Thoracic aorta (tissue), 2 donors: ENCODE results near the gene DYRK3. TPM values are rescaled to one million over a fixed set of nuclear protein-coding genes. Genes with fewer than 3 reads are reported as not detected.

Experiments used
- ATAC-seq: fragments of 150-250 bp; one replicate; pipeline ENCODE4 v1.8.0; 2017; ENCODE audit warnings: low read depth; ENCODE audit not compliant: insufficient number of reproducible peaks, low FRiP score
- DNase-seq: peaks from one replicate; pipeline ENCODE4 v3.0.0-alpha.2; 2020; ENCODE audit warnings: low spot score
- H3K27ac ChIP-seq, 2 donors: fragments of 200-600 bp; sonication (generic); 1 replicate in 1 of 2; 2 replicates in 1 of 2; pipeline ENCODE4 v1.5.1; 2016; ENCODE audit warnings: mild to moderate bottlenecking in 2 of 2, moderate library complexity in 2 of 2
- H3K27me3 ChIP-seq: fragments of 200-600 bp; sonication (generic); replicated peaks from 2 replicates; pipeline ENCODE4 v1.6.0; 2016; ENCODE audit warnings: mild to moderate bottlenecking; ENCODE audit not compliant: insufficient read depth
- H3K36me3 ChIP-seq: fragments of 200-600 bp; sonication (generic); one replicate; pipeline ENCODE4 v1.5.1; 2016
- H3K4me1 ChIP-seq, 2 donors: fragments of 200-600 bp; sonication (generic); 1 replicate in 1 of 2; 2 replicates in 1 of 2; pipeline versions ENCODE4 v1.5.1 to v1.6.0; 2016; ENCODE audit warnings: low read depth in 2 of 2, mild to moderate bottlenecking in 1 of 2; ENCODE audit not compliant: control insufficient read depth in 1 of 2
- H3K4me3 ChIP-seq: fragments of 200-600 bp; sonication (generic); 2 replicates; pipeline ENCODE4 v1.5.1; 2016; ENCODE audit warnings: mild to moderate bottlenecking
- H3K9me3 ChIP-seq: fragments of 200-600 bp; sonication (generic); 2 replicates; pipeline ENCODE4 v1.5.1; 2016
- CTCF ChIP-seq: fragments of 200-600 bp; sonication (generic); IDR thresholded peaks from one replicate; pipeline ENCODE4 v1.5.1; 2019; ENCODE audit warnings: antibody characterized with exemption
- total RNA-seq, 2 donors: library from RNA; depleted of rRNA; stranded (reverse); fragments of >200 nt; gene quantifications; one replicate each; pipeline versions ENCODE4 v1.1.0 to v1.2.3, GENCODE V29; 2016

DYRK3 gene
- total RNA-seq, 2 donors from 2014 or later, result 6.8 to 11.9 TPM

GRCh38 chr1:206596319-206596666 is 39.0 kb upstream of the DYRK3 start:
- Histone ChIP-seq H3K9me3 (no peaks in the 10 kb centered on the region), H3K4me1 (no peaks in the 10 kb centered on the region), H3K4me3 (no peak overlapping the region), H3K36me3 (peaks cover 57% of the 10 kb centered on the region), H3K27me3 (no peaks in the 10 kb centered on the region), H3K27ac (no peak overlapping the region)
- DNase-seq (no peak), ATAC-seq (no peak)
- TF ChIP-seq CTCF, result no peak

GRCh38 chr1:206600527-206600926 is 34.8 kb upstream of the DYRK3 start:
- Histone ChIP-seq H3K4me3 (no peak overlapping the region), H3K27ac (no peak overlapping the region), H3K27me3 (no peaks in the 10 kb centered on the region), H3K36me3 (peaks cover 70% of the 10 kb centered on the region), H3K4me1 (no peaks in the 10 kb centered on the region), H3K9me3 (no peaks in the 10 kb centered on the region)
- ATAC-seq (no peak), DNase-seq (no peak)
- TF ChIP-seq CTCF, result no peak

DNA sequence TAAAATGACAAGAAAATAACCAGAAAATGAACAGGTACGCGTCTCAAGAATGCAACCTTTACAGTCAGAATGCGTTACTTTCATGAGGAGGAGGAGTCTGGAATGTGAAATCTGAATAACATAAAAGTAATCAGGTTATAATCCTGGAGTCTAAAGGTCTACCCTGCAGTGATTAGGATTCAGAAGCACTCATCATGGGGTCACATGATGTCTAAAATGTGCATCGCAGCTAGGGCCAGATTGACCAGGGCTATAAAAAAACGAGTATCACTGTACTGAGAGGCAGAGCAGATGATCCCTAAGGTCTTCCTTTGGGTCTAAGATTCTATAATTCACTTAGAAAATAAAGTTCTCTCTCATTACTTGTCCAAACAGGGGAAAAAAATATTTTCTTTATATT is 30.5 kb upstream of the DYRK3 start:
- ATAC-seq (no peak), DNase-seq (no peak)
- no peaks in the 10 kb centered on the region for H3K4me1 ChIP-seq
- TF ChIP-seq CTCF, result no peak
- no peak overlapping the region for H3K4me3 ChIP-seq
- H3K27ac ChIP-seq, result no peak overlapping the region
- no peaks in the 10 kb centered on the region for H3K27me3 ChIP-seq
- peaks cover 50% of the 10 kb centered on the region for H3K36me3 ChIP-seq
- no peaks in the 10 kb centered on the region for H3K9me3 ChIP-seq

DNA sequence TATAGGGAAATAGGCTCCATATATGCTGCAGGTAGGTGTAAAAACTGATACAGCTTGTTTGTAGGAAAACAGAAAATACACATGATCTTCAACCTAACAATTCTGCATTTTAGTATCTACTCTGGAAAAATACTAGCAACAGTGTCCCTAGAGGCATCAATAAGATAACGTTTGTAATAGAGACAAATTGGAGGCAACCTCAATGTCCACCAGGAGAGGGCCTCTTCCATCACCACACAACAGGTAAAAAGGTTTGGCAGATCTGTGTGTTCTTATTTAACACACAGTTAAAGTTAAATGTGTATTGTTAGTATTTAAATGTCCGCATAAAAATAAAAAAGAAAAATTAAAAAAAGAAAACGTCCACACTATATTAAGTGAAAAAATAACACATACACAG is 28.5 kb upstream of the DYRK3 start:
- Histone ChIP-seq H3K4me1 (peaks cover 4 to 11% of the 10 kb centered on the region in 2 donors), H3K36me3 (peaks cover 37% of the 10 kb centered on the region), H3K4me3 (no peak overlapping the region), H3K9me3 (no peaks in the 10 kb centered on the region), H3K27me3 (no peaks in the 10 kb centered on the region), H3K27ac (no peak overlapping the region)
- no peak for TF ChIP-seq CTCF
- DNase-seq (no peak), ATAC-seq (no peak)

- TF ChIP-seq CTCF, result peak; percentile 59
- H3K36me3 ChIP-seq, result peaks cover 24% of the 10 kb centered on the region
- peaks cover 5 to 11% of the 10 kb centered on the region in 2 donors for H3K4me1 ChIP-seq
- H3K9me3 ChIP-seq, result no peaks in the 10 kb centered on the region
- no peak overlapping the region for H3K27ac ChIP-seq
- DNase-seq, result no peak
- no peak for ATAC-seq
- H3K4me3 ChIP-seq, result no peak overlapping the region
- no peaks in the 10 kb centered on the region for H3K27me3 ChIP-seq
Measured at GRCh38 chr1:206608108-206608698, 27.1 kb upstream of the DYRK3 start.
